Smooth muscle cell of the brain vasculature (primary cell): Measurements from ENCODE around the gene CERCAM.

Experiments
- DNase-seq: peaks from one replicate; pipeline ENCODE4 v3.0.0-alpha.2; 2012; ENCODE audit warnings: low read depth, low spot score

The CERCAM gene

GRCh38 chr9:128456613-128457061 is 36.0 kb downstream of the CERCAM start:
- DNase-seq = no peak

- no peak for DNase-seq
Observed at GRCh38 chr9:128457207-128457606, 36.5 kb downstream of the CERCAM start.

- DNase-seq = no peak
Observed at GRCh38 chr9:128459011-128459410, 38.4 kb downstream of the CERCAM start.

DNA sequence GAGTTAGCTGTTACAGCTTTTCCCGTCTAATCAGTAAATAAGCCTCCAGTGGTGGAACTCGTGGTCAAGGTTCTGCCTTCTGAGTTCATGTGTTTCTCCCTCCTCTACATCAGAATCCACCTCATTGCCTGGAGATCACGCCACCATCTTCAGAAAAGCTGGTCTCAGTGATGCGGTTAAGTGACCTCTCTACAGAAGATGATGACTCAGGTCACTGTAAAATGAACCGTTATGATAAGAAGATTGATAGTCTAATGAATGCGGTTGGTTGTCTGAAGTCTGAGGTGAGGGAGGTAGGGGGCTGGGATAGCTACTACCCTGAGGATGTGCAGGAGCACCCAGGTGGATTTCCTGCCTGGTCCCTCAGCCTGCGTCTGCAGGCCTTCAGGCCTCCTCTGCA is 48.4 kb downstream of the CERCAM start:
- no peak for DNase-seq

- no peak for DNase-seq
Observed at GRCh38 chr9:128470560-128470959, 49.9 kb downstream of the CERCAM start.

DNA sequence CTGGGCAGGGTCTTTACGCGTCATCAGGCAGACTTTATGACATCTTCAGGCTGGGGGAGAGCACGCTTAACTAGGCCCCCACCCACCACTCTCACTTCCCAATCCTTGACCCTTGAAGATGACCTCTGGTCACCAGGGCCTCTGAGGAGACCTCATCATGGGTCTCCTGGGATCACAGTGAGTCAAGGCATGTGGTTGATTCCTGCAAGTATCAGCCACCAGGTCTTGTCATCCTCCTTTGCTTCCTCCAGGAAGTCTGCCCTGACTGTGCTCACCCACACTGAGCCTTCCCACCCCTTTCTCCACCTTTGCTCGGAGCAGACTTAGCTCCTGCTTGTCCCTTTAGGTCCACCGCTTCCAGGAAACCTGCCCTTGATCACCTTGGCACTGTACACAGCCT is 52.4 kb downstream of the CERCAM start:
- DNase-seq = no peak

DNA sequence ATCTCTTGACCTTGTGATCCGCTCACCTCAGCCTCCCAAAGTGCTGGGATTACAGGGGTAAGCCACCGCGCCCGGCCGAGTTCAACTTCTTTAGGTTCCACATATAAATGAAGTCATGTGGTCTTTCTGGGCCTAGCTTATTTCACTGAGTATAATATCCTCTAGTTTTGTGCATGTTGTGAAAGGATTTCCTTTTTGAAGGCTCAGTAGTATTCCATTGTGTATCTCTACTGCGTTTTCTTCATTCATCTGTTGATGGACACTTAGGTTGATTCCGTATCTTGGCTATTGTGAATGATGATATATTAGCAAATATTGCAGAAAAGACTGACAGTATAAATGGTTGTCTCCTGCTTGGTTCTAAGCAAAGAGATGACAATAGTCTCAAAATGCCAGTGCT is 55.2 kb downstream of the CERCAM start:
- DNase-seq = no peak

DNA sequence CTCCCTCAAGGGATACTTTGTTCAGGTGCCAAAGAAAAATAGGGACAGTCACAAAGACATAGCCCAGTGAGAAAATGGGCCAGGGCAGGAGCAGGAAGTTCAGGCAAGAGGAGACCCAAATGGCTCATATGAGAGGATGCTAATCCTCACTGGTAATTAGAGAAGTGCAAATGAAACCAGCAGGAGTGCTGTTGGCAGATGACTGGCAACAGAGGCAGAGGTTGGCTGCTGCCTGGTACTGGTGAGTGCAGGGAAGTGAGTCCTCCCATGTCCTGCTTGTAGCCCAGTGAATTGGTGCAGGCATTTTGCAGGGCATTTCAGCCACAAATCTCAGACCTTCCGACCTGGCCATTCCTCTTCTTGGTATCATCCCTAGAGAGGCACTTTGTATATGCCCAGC is 58.6 kb downstream of the CERCAM start:
- no peak for DNase-seq

DNA sequence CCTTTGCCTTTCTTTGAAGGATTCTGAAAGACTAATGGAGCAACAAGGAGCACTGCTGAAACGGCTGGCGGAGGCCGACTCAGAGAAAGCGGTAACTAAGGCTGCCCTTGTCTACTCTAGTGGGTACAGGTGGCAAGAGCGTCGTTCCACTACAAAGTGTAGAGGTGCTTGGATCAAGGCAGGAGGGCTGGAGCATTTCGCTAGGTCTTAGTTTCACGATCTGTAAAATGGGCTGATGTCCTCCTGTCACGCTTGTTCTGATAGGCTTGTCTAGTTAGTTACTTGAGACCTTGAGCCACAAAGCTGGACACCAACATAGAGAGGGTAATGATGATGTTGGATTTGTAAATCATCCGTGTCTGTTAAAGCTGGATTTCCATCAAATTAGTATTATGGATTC is 60.9 kb downstream of the CERCAM start:
- DNase-seq = no peak

- DNase-seq = no peak
Observed at GRCh38 chr9:128482186-128482585, 61.5 kb downstream of the CERCAM start.

- DNase-seq = no peak
Observed at GRCh38 chr9:128484686-128485413, 64.2 kb downstream of the CERCAM start.

GRCh38 chr9:128485414-128485855 is 64.8 kb downstream of the CERCAM start:
- no peak for DNase-seq

DNA sequence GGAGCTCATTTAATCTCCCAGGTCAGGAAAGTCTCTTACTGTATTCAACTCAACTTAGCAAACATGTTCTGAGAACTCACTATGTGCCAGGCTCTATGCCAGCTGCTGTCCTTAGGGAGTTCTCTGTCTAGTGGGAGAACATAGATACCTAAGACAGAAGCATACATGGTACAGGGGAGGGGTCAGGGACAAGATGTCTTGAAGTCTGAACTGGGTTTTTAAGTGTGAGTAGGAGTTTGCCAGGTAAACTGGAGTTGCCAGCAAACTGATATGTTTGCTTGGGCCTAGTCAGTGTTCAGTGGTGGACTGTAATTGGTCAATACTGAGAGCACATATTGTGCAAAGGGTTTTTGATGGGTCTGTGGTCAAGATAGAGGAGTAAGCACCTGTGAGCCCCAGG is 65.5 kb downstream of the CERCAM start:
- no peak for DNase-seq
